Mesenteric fat pad (tissue), 1 donor: Measurements from ENCODE around the gene DPH5. TPM values are rescaled to one million over a fixed set of nuclear protein-coding genes. Genes with fewer than 3 reads are reported as not detected.
"Not testable (repeated sequence)": the region's sequence is repeated elsewhere in the genome, so short reads cannot be mapped to it uniquely, and the experiment has no call there.

Source experiments
- DNase-seq: peaks from one replicate; pipeline ENCODE4 v3.0.0-alpha.2; 2020; ENCODE audit warnings: low spot score
- long read RNA-seq: library from polyadenylated mRNA; unstranded; transcript quantifications from one replicate; pipeline ENCODE4 v2.0.0, GENCODE V29; 2020
- total RNA-seq: library from RNA; stranded (reverse); fragmentation: NEBNext Ultra II Directional; extraction: Animal tissue kit (Norgen Biotek cat#: 25700); gene quantifications from one replicate; pipeline ENCODE4 v1.2.1, GENCODE V29; 2021
- donor health status: DM: yes; HTN: yes; CAD: no.

Gene DPH5, protein sequence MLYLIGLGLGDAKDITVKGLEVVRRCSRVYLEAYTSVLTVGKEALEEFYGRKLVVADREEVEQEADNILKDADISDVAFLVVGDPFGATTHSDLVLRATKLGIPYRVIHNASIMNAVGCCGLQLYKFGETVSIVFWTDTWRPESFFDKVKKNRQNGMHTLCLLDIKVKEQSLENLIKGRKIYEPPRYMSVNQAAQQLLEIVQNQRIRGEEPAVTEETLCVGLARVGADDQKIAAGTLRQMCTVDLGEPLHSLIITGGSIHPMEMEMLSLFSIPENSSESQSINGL
- 13.1 TPM for total RNA-seq
- long read RNA-seq, transcript DPH5-203 (8 exons, 1,316 nt): major isoform, 30 of 50 reads
- long read RNA-seq, partial matches to known transcripts: 0 of 50 reads
- long read RNA-seq, other reads (novel, unspliced or antisense): 15 of 50 reads

DNA sequence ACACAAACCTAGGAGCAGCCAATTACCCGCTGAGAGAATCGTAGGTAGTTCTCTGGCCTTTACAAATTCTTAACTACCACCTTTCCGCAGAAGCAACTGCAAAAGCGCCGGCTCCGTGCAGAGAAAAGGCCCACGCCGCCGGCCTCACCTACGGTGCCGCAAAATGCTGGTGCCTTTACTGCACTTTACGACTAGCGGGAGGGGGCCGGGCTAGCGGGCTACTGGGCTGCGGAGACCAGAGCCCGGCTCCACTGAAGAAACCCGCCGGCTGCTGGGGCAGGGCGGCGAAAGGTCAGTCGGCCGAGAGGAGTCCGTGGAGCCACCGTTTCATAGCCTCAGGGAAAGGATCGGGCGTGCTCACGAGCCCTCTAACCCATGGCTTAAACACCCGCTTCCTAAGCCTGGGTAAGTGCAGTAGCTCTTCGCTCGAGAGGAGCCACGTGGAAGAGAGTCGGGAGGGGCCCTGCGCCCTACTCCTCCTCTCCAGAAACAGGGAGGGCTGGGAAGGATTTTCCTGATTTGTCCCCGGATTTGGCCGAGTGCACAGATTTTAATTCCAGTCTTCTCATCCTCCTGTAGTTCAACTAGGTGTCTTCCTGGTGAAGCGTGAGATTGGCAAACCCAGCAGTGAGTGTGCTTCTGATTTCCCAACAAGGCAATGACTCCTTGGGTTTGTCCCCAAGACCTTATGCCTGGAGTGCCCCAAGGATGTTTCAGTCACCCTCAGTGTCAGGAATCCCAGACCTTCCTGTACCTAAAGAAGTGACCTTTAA, at the start of gene DPH5:
Gene DPH5 (minus strand): TSS at position 128 of the 773 bp plus-strand sequence. CDS start 341 bp downstream, outside the sequence.
- peak; percentile 97 for DNase-seq

DNA sequence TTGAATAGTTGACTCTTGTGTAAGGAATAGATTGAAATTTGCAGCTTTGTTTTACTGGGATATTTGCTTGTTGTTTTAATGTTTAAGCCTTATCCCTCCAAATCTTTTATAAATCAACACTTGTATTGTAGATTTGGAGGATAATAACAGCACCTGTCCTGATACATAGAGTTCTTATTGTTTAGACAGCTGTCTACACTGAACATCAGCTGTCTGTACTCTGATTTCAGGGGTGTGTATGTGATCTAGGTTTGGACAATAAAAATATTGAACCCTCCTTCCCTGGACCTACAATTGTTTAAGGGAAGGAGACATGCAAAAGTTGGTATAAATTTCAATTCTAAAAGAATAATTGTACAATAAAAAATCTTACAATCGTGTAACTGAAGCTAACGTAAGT, 48.3 kb upstream of the DPH5 start:
- no peak for DNase-seq

DNA sequence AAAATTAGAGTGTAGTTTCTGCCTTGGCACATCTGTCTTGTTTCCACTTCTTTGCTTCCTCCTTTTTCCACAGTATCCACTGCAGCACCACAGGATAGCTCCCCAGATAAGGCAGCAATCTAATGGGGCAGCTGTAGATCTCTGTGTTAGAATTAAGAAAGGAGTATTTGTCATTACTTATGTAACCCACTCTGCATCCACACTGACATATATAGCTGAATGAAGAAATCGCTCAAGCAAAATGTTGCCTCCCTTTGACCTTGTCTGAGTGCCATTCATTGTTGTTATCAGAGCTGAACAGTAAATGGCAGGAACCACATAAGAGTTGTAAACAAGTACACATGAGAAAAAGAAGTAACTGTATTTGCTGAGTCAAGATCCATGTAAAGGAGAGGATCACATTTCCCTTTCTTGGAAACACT, 45.9 kb upstream of the DPH5 start:
- no peak for DNase-seq

DNA sequence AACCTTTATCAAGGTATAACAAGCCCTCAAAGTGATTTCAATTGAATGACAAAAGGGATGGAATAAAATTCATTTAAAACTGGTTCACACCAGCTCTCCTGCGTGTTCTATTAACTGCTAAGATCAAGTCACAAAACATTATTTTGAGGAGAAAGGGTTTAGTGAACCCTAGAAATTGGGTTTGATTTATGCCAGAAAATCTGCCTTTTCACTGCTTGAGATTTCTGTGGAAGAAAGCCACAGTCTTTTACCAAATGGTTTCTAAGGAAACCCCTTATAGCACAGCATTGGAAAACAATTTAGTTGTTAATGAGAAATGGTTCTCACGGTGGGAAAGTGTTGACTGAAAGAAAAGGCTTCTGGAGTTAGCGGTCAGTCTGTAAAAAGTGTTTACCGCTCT, 43.6 kb upstream of the DPH5 start:
- no peak for DNase-seq

DNA sequence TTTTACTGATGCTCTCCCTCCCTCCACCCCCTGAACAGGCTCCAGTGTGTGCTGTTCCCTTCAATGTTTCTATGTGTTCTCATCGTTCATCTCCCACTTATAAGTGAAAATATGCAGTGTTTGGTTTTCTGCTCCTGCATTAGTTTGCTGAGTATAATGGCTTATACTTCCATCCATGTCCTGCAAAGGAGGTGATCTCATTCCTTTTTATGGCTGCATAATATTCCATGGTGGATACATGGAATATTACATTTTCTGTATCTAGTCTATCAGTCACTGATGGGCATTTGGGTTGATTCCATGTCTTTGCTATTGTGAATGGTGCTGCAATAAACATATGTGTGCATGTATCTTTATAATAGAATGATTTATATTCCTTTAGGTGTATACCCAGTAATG, 41.4 kb upstream of the DPH5 start:
- DNase-seq: not testable (repeated sequence)

DNA sequence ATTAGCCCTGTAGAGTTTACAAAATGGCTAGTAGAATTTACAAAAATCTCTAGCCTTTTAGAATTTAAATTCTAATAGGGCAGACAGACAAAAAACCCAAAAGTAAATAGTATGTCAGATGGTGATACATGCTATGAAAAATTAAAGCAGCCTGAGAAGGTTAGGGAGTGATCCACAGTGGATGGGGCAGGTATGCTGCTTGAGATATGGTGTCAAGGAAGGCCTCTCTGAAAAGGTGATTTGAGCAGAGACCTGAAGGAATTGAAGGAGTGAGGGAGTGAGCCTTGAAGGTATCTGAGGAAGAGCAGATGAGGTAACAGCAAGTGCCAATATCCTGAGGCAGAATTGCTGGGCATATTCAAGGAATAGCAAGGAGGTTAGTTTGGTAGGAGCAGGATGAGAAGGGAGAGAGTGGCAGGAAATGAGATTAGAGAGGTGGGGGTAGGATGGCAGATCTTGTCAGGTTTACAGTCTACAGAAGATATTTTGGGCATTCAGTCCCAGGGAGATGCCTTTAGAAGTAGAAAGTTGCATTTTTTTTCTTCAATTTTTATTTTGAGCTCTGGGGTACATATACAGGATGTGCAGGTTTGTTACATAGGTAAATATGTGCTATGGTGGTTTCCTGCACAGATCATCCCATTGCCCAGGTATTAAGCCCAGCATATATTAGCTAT, 40.8 kb upstream of the DPH5 start:
- no peak for DNase-seq

DNA sequence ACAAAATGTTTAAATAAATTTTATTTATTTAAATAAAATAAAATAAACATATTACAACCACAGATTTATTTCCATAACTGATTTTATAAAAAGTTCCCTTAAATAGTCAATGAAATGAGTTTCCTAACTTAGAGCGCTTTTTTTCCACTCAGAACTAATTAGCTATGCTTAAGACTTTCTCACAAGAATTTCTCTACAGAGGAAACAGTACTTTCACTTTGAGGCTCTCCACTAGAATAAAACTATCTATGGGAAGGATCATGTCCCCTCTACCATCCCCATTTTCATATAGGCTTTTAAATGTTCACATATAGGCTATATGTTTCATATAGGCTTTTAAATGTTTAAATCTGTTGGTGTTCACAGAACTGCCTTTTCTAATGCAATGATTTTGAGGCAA, 40.0 kb upstream of the DPH5 start:
- DNase-seq: no peak

DNA sequence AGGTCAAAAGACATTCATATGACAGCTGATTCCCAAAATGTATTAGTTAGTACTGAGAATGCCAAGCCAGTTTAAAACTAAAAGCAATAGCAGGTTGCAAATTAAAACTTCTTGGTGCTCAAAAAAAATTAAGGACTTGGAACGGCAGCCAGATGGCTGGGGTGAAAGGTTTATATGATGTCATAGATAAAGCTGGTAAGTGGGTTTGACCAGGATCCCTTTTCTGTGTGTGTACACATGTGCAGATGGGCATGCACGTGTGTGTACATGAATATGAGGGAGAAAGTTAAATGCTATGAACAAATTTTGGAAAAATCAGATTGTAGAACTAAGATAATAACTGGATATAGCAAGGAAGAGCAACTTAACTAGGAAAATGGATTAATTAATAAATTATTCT, 39.1 kb upstream of the DPH5 start:
- DNase-seq: no peak

DNA sequence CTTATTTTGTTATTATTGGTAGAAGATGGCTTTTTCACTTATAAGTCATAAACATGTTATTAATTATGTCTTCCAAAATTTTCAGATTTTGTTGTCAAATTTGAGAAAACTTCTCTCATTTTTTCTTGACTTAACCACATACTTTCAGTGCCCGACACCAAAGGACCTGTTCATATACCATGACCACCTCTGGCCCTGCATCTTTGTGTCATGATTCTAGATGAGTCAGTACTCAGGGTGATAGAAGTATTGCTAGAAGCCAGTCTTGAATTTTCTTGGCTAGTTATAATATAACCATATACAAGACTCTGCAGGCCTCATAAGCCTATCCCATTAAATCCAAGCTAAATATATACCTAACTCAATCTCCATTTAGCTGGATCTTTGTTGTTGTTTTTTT, 35.4 kb upstream of the DPH5 start:
- DNase-seq: no peak

DNA sequence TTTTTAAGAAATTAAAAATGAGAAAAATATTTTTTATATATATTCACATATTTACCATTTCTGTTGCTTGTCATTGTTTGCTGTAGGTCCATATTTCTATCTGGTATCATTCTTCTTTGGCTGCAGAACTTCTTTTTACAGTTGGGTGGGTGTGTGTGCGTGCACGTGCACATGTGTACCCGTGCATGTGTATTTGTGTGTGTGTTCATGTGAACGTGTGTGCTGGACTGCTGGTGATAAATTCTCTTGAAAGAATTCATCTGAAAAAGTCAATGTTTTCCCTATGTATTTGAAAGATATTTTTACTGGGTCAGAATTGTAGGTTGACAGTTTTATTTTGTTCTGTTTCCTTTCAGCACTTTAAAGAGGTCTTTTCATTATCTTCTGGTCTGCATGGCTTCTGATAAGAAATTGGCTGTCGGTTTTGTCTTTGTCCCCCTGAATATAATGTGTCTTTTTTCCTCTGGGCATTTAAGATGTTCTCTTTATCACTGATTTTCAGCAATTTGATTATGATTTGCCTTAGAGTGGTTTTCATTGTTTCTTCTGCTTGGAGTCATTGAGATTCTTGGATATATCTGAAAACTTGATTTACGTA, 34.5 kb upstream of the DPH5 start:
- DNase-seq: no peak

DNA sequence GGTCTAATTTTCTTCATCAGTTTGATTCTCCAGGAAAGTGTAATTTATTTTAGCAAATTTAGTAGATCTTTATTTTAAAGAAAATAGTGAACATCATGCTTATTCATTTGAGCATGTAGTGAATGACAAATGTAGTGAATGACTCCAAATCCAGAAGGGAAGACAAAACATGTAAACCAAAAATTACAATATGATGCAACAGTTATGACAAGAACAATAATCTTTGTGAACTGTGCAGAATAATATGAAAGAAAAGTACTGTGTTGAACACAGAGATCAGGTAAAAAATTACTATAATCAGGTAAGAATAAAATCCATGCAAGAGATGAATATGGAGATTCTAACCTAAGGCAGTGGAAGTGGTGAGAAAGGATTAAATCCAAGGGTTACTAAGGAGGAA, 30.0 kb upstream of the DPH5 start:
- DNase-seq: no peak

DNA sequence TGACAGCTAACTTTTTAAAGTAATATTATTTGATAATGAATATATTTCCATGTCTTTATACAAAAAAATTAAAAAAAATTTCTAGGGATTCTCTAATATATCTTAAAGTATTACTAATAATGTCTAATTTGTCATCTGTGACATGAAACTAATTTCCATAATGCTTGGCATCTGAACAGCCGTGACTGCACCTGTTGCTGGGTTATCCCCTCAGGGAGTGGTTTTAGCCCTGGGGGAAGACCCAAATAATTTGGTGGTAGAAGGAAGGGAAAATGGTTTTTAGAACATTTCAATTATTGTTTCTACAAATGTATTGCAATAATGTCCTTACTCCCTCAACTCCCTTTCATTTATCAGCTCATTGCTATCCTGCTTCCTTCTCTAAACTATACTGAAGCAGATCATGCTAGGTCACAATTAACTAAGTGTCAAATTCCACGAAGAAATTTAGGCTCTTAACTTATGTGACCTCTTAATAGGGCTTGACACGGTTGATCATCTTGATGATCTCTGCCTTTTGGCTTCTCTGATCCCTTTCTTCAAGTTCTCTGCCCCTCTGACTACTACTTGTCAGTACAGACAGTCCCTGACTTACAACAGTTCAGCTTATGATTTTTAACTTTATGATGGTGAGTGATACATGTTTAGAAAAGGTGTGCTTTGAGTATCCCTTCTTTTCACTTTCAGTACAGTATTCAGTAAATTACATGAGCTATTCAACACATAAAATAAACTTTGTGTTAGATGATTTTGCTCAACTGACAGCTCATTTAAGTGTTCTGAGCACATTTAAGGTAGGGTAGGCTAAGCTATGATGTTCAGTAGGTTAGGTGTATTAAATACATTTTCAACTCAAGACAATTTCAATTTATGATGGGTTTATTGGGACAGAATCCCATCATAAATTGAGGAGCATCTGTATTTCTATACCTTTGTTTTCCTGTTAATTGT, 26.4 kb upstream of the DPH5 start:
- DNase-seq: no peak

DNA sequence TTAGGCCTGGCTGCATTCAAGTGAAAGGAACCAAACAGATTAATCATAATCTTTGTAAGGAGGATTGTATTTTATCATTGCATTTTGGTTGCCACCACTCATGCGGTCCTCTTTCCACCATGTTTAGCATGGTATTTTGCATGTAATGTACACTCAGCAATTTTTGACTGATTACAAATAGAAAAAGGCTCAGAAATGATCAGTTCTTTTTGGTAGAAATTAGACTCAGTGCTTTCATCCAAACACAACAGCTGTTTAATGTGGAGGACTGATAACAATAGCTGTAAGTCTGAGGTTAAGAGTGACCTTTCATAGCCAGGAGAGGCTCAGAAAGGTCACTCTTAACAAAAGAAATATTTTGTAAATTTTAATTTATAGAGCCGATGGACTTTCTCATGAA, 25.3 kb upstream of the DPH5 start:
- DNase-seq: no peak

DNA sequence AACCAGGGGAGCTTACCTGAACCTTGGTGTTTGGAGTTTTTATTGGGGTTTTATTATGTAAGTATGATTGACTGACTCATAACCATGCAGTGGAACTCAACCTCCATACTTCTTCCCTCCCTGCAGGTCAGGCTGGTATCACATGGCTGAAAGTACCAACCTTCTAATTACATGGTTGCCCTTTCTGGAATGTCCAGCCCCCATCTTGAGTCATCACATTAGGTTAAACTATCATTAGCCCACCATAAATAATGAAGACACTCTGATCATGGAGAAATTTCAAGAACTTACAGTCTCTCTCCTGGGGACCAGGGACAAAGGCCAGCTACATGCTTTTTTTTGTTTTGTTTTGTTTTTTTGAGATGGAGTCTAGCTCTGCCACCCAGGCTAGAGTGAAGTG, 19.2 kb upstream of the DPH5 start:
- DNase-seq: no peak

DNA sequence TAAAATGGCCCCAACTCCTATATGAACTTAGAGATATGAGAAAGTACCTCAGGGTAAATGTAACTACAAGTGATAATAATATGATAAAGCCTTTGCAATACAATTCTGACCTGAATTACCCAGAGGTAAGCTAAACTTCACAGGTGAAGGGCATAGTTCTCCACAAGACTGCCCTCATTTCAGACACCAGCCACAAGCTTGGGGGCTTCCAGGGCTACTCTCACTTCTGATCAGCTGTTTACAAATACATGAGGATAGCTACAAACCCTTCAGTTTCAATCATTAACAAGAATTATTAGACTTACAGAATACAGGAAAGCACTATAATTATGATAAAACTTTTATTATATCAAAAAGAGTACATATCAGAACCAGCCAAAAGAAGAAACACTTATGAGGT, 18.7 kb upstream of the DPH5 start:
- no peak for DNase-seq

DNA sequence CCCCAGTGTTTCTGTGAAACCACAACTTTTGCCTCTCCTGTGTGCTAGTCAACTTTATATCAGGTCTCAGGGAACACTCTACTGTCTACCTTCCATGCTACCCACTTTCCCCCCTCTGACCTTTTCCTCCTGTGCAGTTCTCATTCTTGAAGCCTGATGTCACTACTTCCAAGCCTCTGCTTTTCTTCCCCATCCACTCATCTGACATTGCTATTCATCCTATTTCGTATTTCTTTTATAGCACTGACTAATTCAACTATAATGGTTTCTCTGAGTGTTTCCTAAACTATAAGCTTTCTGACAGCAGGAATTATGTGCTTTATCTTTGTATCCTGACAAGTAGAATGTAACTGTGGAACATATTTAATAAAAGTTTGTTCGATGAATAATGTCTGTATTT, 18.2 kb upstream of the DPH5 start:
- no peak for DNase-seq

DNA sequence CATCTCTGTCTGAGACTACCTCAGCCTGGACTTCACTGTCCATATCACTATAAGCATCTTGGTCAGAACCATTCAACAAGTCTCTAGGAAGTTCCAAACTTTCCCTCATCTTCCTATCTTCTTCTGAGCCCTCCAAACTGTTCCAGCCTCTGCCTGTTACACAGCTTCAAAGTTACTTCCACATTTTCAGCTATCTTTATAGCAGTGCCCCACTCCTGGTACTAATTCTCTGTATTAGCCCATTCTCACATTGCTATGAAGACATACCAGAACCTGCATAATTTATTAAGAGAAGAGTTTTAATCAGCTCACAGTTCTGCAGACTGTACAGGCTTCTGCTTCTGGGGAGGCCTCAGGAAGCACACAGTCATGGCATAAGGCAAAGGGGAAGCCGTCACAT, 15.7 kb upstream of the DPH5 start:
- DNase-seq: no peak

DNA sequence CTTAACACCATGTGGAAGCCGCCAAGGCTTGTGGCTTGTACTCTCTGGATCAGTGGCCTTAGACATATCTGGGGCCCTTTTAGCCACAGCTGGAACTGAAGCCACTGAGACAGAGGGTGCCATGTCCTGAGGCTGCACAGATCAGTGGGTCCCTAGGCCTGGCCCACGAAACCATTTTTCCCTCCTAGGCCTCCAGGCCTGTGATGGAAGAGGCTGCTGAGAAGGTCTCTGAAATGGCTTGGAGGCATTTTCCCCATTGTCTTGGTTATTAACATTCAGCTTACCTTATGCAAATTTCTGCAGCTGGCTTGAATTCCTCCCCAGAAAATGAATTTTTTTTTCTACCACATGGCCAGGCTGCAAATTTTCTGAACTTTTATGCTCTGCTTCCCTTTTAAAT, 15.1 kb upstream of the DPH5 start:
- DNase-seq: no peak

DNA sequence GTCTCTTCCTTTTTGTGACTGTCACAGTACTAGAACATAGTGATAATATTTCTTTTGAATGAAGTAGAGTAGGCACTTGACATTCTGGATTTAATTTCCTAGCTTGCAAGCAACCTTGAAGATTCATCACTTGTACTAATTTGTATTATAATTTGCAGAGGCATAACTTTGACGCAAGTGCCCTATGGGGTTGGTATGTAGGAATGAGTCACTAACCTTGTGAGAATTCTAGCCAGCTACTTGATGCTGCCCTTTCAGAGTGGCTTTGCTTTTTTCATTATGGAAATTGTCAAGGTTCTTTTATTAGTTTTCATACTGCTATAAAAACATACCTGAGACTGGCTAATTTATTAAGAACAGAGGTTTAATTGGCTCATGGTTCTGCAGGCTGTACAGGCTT, 13.7 kb upstream of the DPH5 start:
- no peak for DNase-seq

DNA sequence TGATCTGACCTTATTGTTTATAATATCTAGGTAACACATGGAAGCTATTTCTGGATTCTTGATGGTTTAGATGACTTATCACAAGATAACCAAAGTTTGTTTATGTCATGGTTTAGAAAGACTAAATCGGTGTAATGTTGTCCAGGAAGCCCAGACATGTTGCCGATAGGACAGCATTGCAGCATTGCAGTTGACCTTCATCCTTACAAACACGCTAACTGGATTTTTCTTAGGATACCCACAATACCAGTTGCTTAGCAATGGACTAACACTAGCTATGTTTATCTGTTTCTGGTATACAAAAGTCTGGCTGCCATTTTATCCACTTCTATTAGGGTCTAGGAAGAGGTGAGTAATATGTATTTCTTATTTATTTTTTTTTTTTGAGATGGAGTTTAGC, 11.7 kb upstream of the DPH5 start:
- DNase-seq: no peak

DNA sequence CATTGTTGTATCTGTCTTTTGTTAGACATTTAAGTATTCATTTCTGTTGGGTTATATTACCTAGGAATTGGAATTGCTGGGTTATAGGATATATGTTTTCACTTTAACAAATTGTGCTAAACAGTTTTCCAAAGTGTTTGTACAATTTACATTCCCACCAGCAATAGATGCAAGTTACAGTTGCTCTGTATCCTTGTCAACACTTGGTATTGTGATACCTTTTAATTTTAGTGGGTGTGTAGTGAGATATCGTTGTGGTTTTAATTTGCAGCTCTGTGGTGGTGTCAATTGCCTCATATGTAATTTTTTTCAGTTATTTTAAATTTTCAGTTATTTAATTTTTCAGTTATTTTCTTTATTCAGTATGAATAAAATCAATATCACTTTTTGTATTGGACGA, 7.4 kb upstream of the DPH5 start:
- no peak for DNase-seq
